ENCODE data around the gene BPIFB3. TPM values are rescaled to one million over a fixed set of nuclear protein-coding genes. Genes with fewer than 3 reads are reported as not detected.

Gene BPIFB3
- total RNA-seq, 2 donors from 2014 or later: not detected

- no peak overlapping the region for H3K4me3 ChIP-seq (ENCODE audit: low read length)
- H3K9ac ChIP-seq (ENCODE audit: extremely low read depth, low read length, poor library complexity, severe bottlenecking): no peak overlapping the region
- Mint-ChIP-seq H3K27ac (no peak overlapping the region), H3K9me3 (no peaks in the 10 kb centered on the region), H3K27me3 (ENCODE audit: insufficient read depth) (peaks cover 30% of the 10 kb centered on the region), H3K36me3 (ENCODE audit: low read depth) (no peaks in the 10 kb centered on the region), H3K4me1 (no peaks in the 10 kb centered on the region), H3K4me3 (no peak overlapping the region)
- no peak for DNase-seq
- no peaks in the 10 kb centered on the region for H3K4me1 ChIP-seq (ENCODE audit: control insufficient read depth, insufficient read depth, low read length)
- H3K27me3 ChIP-seq (ENCODE audit: control insufficient read depth, insufficient read depth, low read length, poor library complexity, severe bottlenecking): peaks cover 24% of the 10 kb centered on the region
- H3K9me3 ChIP-seq (ENCODE audit: control insufficient read depth, low read length): no peaks in the 10 kb centered on the region
- H3K27ac ChIP-seq (ENCODE audit: low read depth, low read length): no peak overlapping the region
- TF ChIP-seq CTCF (conservative IDR thresholded peaks at IDR 0.05): no peak
- no peaks in the 10 kb centered on the region for H3K36me3 ChIP-seq (ENCODE audit: control insufficient read depth, insufficient read depth, low read length)
- 81 to 82% methylated on average over 3 to 5 of the region's 5 CpGs for WGBS, 2 experiments (ENCODE audit: insufficient coverage in 1 of 2, insufficient read length in 1 of 2)
Measured at GRCh38 chr20:33034115-33034514, 19.6 kb upstream of the BPIFB3 start.

- Mint-ChIP-seq H3K4me3 (no peak overlapping the region), H3K4me1 (no peaks in the 10 kb centered on the region), H3K36me3 (ENCODE audit: low read depth) (no peaks in the 10 kb centered on the region), H3K9me3 (no peaks in the 10 kb centered on the region), H3K27me3 (ENCODE audit: insufficient read depth) (peaks cover 37% of the 10 kb centered on the region), H3K27ac (no peak overlapping the region)
- H3K27me3 ChIP-seq (ENCODE audit: control insufficient read depth, insufficient read depth, low read length, poor library complexity, severe bottlenecking): peaks cover 24% of the 10 kb centered on the region
- H3K9me3 ChIP-seq (ENCODE audit: control insufficient read depth, low read length): no peaks in the 10 kb centered on the region
- no peak overlapping the region for H3K27ac ChIP-seq (ENCODE audit: low read depth, low read length)
- no peaks in the 10 kb centered on the region for H3K4me1 ChIP-seq (ENCODE audit: control insufficient read depth, insufficient read depth, low read length)
- H3K4me3 ChIP-seq (ENCODE audit: low read length): no peak overlapping the region
- WGBS, 2 experiments (ENCODE audit: insufficient coverage in 1 of 2, insufficient read length in 1 of 2): 83 to 87% methylated on average over 5 to 6 of the region's 6 CpGs
- no peaks in the 10 kb centered on the region for H3K36me3 ChIP-seq (ENCODE audit: control insufficient read depth, insufficient read depth, low read length)
- TF ChIP-seq CTCF (conservative IDR thresholded peaks at IDR 0.05): no peak
- no peak overlapping the region for H3K9ac ChIP-seq (ENCODE audit: extremely low read depth, low read length, poor library complexity, severe bottlenecking)
- DNase-seq: no peak
Measured at GRCh38 chr20:33034901-33035492, 18.7 kb upstream of the BPIFB3 start.

GRCh38 chr20:33037456-33037855 lies 16.2 kb upstream of the BPIFB3 start:
- Histone ChIP-seq H3K4me3 (ENCODE audit: low read length) (no peak overlapping the region), H3K9ac (ENCODE audit: extremely low read depth, low read length, poor library complexity, severe bottlenecking) (no peak overlapping the region), H3K27ac (ENCODE audit: low read depth, low read length) (no peak overlapping the region), H3K9me3 (ENCODE audit: control insufficient read depth, low read length) (no peaks in the 10 kb centered on the region), H3K4me1 (ENCODE audit: control insufficient read depth, insufficient read depth, low read length) (no peaks in the 10 kb centered on the region), H3K27me3 (ENCODE audit: control insufficient read depth, insufficient read depth, low read length, poor library complexity, severe bottlenecking) (peaks cover 24% of the 10 kb centered on the region), H3K36me3 (ENCODE audit: control insufficient read depth, insufficient read depth, low read length) (no peaks in the 10 kb centered on the region)
- H3K4me1 Mint-ChIP-seq: no peaks in the 10 kb centered on the region
- H3K4me3 Mint-ChIP-seq: no peak overlapping the region
- H3K27ac Mint-ChIP-seq: no peak overlapping the region
- TF ChIP-seq CTCF (conservative IDR thresholded peaks at IDR 0.05): no peak
- peaks cover 43% of the 10 kb centered on the region for H3K27me3 Mint-ChIP-seq (ENCODE audit: insufficient read depth)
- H3K9me3 Mint-ChIP-seq: no peaks in the 10 kb centered on the region
- DNase-seq: no peak
- whole genome bisulfite sequencing, 2 experiments (ENCODE audit: insufficient coverage in 1 of 2, insufficient read length in 1 of 2): 72 to 87% methylated on average over 4 to 5 of the region's 5 CpGs
- no peaks in the 10 kb centered on the region for H3K36me3 Mint-ChIP-seq (ENCODE audit: low read depth)

Data from endodermal cell (in vitro differentiated cells).